Osteoblast (primary cell): ENCODE measurements around the gene SRSF8. TPM values are rescaled to one million over a fixed set of nuclear protein-coding genes. Genes with fewer than 3 reads are reported as not detected.

Experiments used
- DNase-seq: peaks from one replicate; pipeline ENCODE4 v3.0.0; 2011; ENCODE audit warnings: low spot score, mixed read lengths; ENCODE audit not compliant: insufficient read length; ENCODE audit errors: missing footprints
- H2AFZ ChIP-seq: 2 replicates; pipeline ENCODE4 v1.6.0; 2011; ENCODE audit warnings: mild to moderate bottlenecking, low read length
- H3K27ac ChIP-seq: 2 replicates; pipeline ENCODE4 v1.5.1; 2011; ENCODE audit warnings: mild to moderate bottlenecking, low read depth, low read length, moderate library complexity
- H3K27me3 ChIP-seq: 2 replicates; pipeline ENCODE4 v1.6.0; 2012; ENCODE audit warnings: mild to moderate bottlenecking, control low read depth, inconsistent platforms, low read length, moderate library complexity; ENCODE audit not compliant: insufficient read depth
- H3K36me3 ChIP-seq: 2 replicates; pipeline ENCODE4 v1.5.1; 2011; ENCODE audit warnings: mild to moderate bottlenecking, low read length, control low read depth, moderate library complexity; ENCODE audit not compliant: insufficient read depth
- H3K4me1 ChIP-seq: 2 replicates; pipeline ENCODE4 v1.5.1; 2011; ENCODE audit warnings: mild to moderate bottlenecking, low read length, control low read depth, moderate library complexity; ENCODE audit not compliant: insufficient read depth
- H3K4me2 ChIP-seq: 2 replicates; pipeline ENCODE4 v1.6.0; 2011; ENCODE audit warnings: mild to moderate bottlenecking, low read length; ENCODE audit not compliant: insufficient read depth
- H3K4me3 ChIP-seq: fragments of 200-600 bp; sonication (generic); 3 replicates; pipeline ENCODE4 v1.5.1; 2012; ENCODE audit warnings: mild to moderate bottlenecking, low read length, inconsistent platforms; ENCODE audit not compliant: insufficient read depth
- H3K79me2 ChIP-seq: 2 replicates; pipeline ENCODE4 v1.6.0; 2012; ENCODE audit warnings: mild to moderate bottlenecking, low read length, control low read depth, inconsistent platforms; ENCODE audit not compliant: insufficient read depth
- H3K9me3 ChIP-seq: 2 replicates; pipeline ENCODE4 v1.5.1; 2011; ENCODE audit warnings: low read depth, low read length, control low read depth
- H4K20me1 ChIP-seq: 2 replicates; pipeline ENCODE4 v1.6.0; 2012; ENCODE audit warnings: mild to moderate bottlenecking, low read length, control low read depth; ENCODE audit not compliant: insufficient read depth
- CTCF ChIP-seq: IDR thresholded peaks from 2 replicates; pipeline ENCODE4 v1.5.1; 2011; ENCODE audit warnings: mild to moderate bottlenecking, low read depth, low read length, moderate library complexity; ENCODE audit errors: extremely low read depth
- total RNA-seq: library from RNA; depleted of rRNA; stranded (reverse); fragments of >200 nt; gene quantifications from 2 replicates; pipeline ENCODE4 v1.2.3, GENCODE V29; 2012

The SRSF8 gene
- total RNA-seq, 1 donor: 20.6 TPM

- no peak overlapping the region for H3K4me3 ChIP-seq
- H3K36me3 ChIP-seq: no peaks in the 10 kb centered on the region
- TF ChIP-seq CTCF: no peak
- no peak overlapping the region for H3K27ac ChIP-seq
- DNase-seq: no peak
- no peaks in the 10 kb centered on the region for H3K4me1 ChIP-seq
- H4K20me1 ChIP-seq: no peaks in the 10 kb centered on the region
- H3K9me3 ChIP-seq: no peaks in the 10 kb centered on the region
- no peaks in the 10 kb centered on the region for H3K79me2 ChIP-seq
- H3K4me2 ChIP-seq: no peak overlapping the region
- H3K27me3 ChIP-seq: peaks cover 33% of the 10 kb centered on the region
- no peak overlapping the region for H2AFZ ChIP-seq
Observed at GRCh38 chr11:95050595-95051202, 16.0 kb upstream of the SRSF8 start.

- no peaks in the 10 kb centered on the region for H3K36me3 ChIP-seq
- H3K4me2 ChIP-seq: no peak overlapping the region
- no peaks in the 10 kb centered on the region for H3K9me3 ChIP-seq
- no peak for DNase-seq
- no peaks in the 10 kb centered on the region for H3K4me1 ChIP-seq
- H3K27ac ChIP-seq: no peak overlapping the region
- no peaks in the 10 kb centered on the region for H4K20me1 ChIP-seq
- H3K27me3 ChIP-seq: peaks cover 22% of the 10 kb centered on the region
- no peak overlapping the region for H3K4me3 ChIP-seq
- H2AFZ ChIP-seq: no peak overlapping the region
- no peaks in the 10 kb centered on the region for H3K79me2 ChIP-seq
- TF ChIP-seq CTCF: no peak
Observed at GRCh38 chr11:95054356-95054755, 12.4 kb upstream of the SRSF8 start.

- DNase-seq: no peak
- no peaks in the 10 kb centered on the region for H3K9me3 ChIP-seq
- H2AFZ ChIP-seq: no peak overlapping the region
- H3K4me1 ChIP-seq: no peaks in the 10 kb centered on the region
- no peaks in the 10 kb centered on the region for H4K20me1 ChIP-seq
- no peak for TF ChIP-seq CTCF
- no peak overlapping the region for H3K4me2 ChIP-seq
- H3K79me2 ChIP-seq: no peaks in the 10 kb centered on the region
- H3K4me3 ChIP-seq: no peak overlapping the region
- peaks cover 27% of the 10 kb centered on the region for H3K27me3 ChIP-seq
- H3K27ac ChIP-seq: no peak overlapping the region
- H3K36me3 ChIP-seq: no peaks in the 10 kb centered on the region
Observed at GRCh38 chr11:95055283-95055897, 11.3 kb upstream of the SRSF8 start.

- H3K4me3 ChIP-seq: no peak overlapping the region
- no peak overlapping the region for H3K27ac ChIP-seq
- no peak overlapping the region for H2AFZ ChIP-seq
- H3K36me3 ChIP-seq: no peaks in the 10 kb centered on the region
- no peak for TF ChIP-seq CTCF
- peaks cover 46% of the 10 kb centered on the region for H3K27me3 ChIP-seq
- DNase-seq: no peak
- no peak overlapping the region for H3K4me2 ChIP-seq
- no peaks in the 10 kb centered on the region for H3K4me1 ChIP-seq
- no peaks in the 10 kb centered on the region for H3K9me3 ChIP-seq
- H3K79me2 ChIP-seq: no peaks in the 10 kb centered on the region
- H4K20me1 ChIP-seq: no peaks in the 10 kb centered on the region
Observed at GRCh38 chr11:95057959-95058358, 8.8 kb upstream of the SRSF8 start.
